AML-193 (cell line): ENCODE data around the gene TGFBR3L.

Experiments used
- DNase-seq, 2 experiments: peaks; one replicate each; lab custom pipeline; 2025; lab: John Stamatoyannopoulos, UW

The TGFBR3L gene

GRCh38 chr19:7914598-7915045 lies at the start of gene TGFBR3L:
Gene TGFBR3L, plus strand, starts transcription at chr19:7914830.
- DNase-seq, result no peak

DNA sequence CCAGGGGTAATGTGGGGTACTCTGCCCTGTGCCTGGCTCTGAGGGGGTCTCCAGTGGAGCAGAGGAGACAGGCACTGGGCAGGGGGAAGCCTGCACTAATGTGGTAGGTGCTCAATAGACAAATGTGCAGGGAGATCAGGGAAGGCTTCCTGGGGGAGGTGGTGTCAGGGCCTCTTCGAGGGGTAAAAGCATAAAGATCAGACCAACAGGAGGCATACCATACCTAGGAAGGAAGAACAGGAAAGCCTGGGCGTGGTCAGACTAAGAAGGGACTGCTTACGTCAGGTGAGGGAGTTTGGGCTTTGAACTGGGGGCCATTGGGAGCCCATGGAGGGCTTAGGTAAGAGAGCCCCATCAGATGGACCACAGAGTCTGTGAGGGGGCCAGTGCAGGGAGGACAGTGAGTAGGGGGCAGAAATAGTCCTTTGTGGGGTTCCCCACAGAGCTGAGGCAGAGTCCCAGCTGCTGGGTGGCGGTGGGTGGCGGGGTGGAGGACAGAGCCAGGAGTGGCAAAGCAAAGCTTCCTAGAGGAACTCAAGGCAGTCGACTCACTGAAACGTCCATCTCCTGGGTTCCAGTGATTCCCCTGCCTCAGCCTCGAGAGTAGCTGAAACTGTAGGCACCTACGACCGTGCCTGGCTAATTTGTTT lies 49.2 kb upstream of the TGFBR3L start:
- DNase-seq, result no peak

DNA sequence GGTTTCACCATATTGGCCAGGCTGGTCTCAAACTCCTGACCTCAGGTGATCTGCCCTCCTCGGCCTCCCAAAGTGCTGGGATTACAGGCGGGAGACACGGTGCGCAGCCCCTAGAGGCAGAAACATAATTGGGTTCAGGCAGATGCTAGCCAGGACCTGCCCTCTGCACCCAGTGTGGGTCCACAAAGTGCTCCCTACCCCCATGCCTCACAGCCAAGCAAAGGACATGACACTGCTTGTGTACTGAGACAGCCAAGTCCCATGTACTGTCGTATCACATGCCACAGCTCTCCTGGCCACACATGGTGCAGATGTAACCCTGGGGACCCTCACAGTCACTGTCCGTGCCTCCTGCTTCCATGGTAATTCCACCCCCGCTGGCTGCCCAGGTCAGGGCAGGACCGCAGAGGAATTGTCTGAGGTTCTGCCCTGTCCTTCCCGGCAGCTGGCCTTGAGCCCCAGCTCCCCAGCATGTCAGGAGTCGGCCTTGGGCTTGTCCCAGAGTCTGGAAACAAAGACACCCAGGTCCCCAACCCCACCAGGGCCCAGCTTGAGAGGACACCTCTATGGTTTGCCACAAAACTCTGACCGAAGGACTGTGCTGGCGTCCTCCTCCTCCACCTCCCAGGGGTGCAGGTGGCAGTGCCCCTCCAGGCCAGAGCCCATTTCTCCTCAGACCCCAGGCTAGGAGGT lies 48.1 kb upstream of the TGFBR3L start:
- no peak for DNase-seq

DNA sequence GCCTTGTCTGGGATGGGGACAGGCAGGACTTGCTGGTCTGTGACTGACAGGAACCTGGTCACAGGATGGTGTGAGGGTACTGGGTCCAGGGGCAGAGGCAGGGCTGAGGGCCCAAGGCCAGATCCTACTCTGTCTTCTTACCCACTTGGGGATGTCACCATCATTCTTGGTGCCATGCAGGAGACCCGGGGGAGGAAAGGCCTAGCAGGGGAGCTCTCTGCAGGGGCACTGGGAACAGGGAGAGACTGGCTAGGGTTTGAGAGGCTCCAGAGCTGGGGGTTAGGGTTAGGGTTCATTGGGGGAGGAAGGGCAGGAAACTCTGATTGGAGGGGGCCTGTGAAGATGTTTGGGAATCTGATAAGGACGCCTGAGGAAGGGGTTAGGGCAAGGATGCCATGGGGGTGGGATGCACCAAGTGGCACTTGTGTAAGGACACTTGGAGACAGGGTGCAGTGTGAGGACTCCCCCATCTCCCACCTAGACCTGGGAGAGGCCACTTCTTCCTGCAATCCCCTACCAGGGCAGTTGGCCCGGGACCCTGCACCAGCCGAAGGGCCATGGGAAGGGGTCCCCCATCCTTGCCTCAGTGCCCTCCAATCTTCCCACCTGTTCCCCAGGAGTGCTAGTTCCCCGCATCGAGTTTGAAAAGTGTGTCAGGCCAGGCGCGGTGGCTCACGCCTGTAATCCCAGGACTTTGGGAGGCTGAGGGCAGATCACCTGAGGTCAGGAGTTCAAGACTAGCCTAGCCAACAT lies 47.4 kb upstream of the TGFBR3L start:
- no peak for DNase-seq

DNA sequence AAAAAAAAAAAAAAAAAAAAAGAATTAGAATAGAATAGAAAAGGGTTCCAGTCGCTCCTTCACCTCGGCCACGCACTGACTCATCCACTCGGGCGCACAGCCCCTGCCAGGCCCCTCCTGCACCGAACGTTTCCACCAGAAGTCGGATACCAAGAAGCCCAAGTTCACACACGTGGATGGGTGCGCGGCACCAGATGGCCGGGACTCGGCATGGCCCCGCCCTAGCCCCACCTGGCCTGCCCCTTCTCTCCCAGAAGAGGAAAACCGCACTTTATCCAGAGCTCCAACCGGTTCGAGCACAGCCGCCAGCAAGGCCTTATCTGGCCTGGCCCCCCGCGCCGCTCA lies 46.3 kb upstream of the TGFBR3L start:
- DNase-seq, result no peak

DNA sequence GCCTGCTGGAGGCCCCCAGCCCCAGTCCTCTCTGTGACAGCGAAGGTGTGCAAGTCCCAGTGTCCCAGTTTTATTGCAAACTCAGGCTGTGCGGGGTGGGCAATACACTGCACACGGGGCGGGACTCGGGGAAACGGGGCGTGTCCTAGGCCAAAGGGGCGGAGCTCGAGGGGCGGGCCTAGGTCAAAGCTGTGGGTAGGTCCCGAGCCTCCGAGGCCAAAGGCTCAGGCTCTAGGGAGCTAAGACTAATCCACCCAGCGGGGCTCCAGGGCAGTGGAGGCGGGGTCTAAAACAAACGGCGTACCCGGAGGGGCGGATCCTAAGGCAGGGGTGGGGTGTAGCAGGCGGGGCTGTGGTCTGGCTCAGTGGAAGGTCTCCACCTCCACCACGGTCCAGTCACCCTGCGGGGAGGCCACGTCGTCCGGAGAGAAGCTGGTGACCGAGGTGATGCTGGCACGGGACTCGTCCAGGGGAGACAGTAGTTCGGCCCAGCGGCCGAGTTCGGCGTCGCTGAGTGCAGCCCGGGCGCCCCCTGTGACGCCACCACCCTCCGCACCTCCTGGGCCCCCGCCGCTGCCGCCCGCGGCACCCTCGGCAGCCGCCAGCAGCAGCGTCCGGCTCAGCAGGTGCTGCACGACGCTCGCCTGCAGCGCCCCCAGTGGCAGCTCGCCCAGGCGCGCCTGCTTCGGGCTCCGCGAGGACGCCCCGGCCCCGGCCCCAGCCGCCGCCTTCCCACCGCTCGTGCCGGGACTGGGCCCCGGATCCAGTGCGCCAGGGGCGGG lies 45.8 kb upstream of the TGFBR3L start:
- DNase-seq, result peak; percentile 70 to 76

DNA sequence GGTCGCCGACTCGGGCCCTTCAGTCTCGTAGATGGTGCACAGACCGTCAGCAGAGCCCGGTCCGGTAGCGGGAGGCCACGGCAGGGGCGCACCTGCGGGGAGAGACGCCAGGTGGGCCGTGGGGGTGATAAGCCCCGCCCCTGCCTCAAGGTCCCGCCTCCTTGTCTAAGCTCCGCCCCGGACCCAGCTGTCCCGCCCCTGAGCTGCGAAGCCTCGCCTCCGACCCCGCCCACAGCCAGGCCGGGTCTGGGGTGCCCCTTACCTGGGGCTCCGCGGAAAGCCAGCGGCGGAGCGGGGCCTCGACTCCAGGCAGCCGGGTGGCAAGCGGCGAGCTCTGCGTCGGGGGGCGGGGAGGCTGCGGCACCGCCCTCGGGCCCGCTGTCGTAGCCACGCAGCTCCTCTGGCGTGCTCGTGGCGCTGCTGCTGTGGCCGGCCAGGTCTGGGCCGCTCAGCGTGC lies 45.1 kb upstream of the TGFBR3L start:
- peak in 1 of 2 experiments; percentile 31 for DNase-seq

GRCh38 chr19:7869910-7870511 lies 44.6 kb upstream of the TGFBR3L start:
- peak in 1 of 2 experiments; percentile 30 for DNase-seq

DNA sequence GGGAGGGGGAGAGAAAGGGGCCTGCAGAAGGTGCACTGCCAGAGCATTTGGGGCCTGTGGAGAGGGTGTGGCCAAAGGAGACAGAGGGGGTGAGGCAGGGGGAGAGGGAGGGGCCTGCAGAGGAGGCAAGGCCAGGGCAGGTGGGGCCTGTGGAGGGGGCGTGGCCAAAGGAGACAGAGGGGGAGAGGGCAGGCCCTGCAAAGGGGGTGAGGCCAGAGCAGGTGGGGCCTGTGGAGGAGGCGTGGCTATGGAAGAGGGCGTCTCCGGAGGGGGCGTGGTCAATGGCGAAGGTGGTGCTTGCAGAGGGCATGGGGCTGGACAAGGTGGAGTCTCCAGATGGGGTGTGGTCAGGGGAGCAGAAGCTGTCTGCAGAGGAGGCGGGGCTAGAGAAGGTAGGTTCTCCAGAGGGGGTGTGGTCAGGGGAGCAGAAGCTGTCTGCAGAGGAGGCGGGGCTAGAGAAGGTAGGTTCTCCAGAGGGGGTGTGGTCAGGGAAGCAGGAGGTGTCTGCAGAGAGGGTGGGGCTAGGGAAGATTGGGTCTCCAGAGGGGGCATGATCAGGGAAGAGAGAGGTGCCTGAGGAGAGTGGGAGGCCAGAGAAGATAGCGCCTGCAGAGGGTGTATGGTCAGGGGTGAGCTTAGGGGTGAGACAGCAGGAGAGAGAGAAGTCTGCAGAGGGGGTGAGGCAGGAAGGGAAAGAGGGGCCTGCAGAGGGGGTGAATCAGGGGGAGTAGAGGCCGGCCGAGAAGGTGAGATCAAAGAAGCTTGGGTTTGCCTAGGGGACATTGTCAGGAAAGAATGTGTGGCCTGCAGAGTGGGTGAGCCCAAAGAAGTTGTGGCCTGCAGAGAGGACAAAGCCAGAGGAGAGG lies 43.8 kb upstream of the TGFBR3L start:
- peak; percentile 16 to 17 for DNase-seq

- peak; percentile 8 to 10 for DNase-seq
Measured at GRCh38 chr19:7871437-7872305, 43.0 kb upstream of the TGFBR3L start.

DNA sequence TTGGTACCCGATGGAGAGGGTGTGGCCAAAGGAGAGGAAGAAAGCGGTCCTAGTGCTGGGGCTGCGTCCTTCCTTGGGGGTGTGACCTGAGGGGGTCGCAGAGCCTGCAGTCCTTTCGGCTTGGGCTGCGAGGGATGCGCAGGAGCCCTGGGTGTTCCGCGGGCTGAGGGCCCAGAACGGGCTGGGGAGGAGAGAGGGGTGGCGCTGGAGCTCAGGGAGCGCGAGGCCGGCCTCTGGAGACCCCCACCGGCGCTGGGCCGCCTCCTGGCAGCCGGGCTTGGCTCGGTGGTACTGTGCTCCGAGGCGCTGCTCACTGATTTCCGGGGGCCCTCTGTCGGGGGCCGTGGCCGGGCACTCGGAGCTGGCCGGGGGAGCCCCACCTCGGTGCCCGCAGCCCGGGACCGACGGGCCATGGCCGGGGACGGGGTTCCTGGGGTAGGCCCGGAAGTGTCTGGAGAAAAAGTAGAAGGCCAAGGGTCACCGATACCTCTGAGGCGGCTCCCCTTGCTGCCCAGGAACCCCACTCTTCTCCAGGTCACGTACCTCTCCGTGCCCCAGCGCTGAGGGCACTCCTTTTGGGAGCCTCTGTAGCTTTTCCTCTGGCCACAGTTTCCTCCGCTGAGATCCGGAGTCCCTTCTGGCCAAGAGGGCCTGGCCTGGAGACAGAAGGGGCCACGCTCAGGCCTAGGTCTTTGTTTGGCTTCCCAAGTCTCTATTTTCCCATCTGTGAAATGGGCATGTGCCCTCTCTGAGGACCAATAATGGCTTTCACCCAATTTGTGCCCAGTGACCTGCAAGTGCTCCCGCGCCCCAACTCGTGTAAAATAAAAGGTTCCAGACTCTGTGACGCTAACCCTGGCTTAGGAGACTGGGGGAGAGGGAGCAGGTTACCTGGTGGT lies 42.1 kb upstream of the TGFBR3L start:
- DNase-seq, result no peak

GRCh38 chr19:7873304-7874075 lies 41.1 kb upstream of the TGFBR3L start:
- DNase-seq, result no peak

- DNase-seq, result peak in 1 of 2 experiments; percentile 5
Measured at GRCh38 chr19:7874076-7874896, 40.3 kb upstream of the TGFBR3L start, which contains the start of gene PRR36. Gene PRR36, minus strand, starts transcription at chr19:7874390. Its CDS starts 701 bp downstream, at chr19:7873689.

- no peak for DNase-seq
Measured at GRCh38 chr19:7874897-7875273, 39.7 kb upstream of the TGFBR3L start.

GRCh38 chr19:7877249-7877836 lies 37.3 kb upstream of the TGFBR3L start:
- DNase-seq, result no peak

GRCh38 chr19:7879111-7879807 lies 35.4 kb upstream of the TGFBR3L start:
- DNase-seq, result no peak
